Measurements from ENCODE around the gene PANK1. TPM values are rescaled to one million over a fixed set of nuclear protein-coding genes. Genes with fewer than 3 reads are reported as not detected.

Gene PANK1
- total RNA-seq, 1 experiment from 2014 or later = 8.1 TPM

DNA sequence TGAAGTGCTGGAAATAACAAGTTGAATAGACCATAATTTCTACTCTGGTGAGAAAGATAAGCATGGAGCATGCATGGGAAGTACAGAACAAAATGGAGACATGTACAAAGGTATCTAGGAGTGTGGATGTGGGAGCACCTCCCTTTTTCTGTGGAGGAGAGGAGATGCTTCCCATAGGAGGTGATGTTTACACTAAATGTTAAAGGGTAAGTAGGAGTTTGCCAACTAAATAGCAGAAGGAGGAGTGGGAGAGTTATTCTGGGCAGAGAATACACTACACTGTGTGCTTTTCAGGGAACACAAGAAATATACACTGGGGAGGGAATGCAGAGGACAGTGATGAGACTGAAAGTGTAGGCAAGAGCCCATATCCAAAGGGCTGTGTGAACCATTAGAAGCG, 21.1 kb upstream of the PANK1 start:
- Histone ChIP-seq H3K9me3 (ENCODE audit: insufficient read depth, low read depth) (no peaks in the 10 kb centered on the region), H3K27ac (no peak overlapping the region), H3K4me2 (no peak overlapping the region), H3K79me2 (ENCODE audit: low read depth) (no peaks in the 10 kb centered on the region), H4K20me1 (ENCODE audit: insufficient read depth) (no peaks in the 10 kb centered on the region), H3K27me3 (ENCODE audit: insufficient read depth, low read depth) (no peaks in the 10 kb centered on the region), H2AFZ (no peak overlapping the region), H3K36me3 (ENCODE audit: low read depth) (no peaks in the 10 kb centered on the region), H3F3A (ENCODE audit: insufficient read depth, low read depth) (no peaks in the 10 kb centered on the region), H3K9me2 (ENCODE audit: insufficient read depth) (no peaks in the 10 kb centered on the region), H3K4me1 (replicated peaks; ENCODE audit: insufficient read depth) (no peaks in the 10 kb centered on the region), H3K4me3 (no peak overlapping the region)
- POLR2A ChIA-PET (ENCODE audit: unreplicated experiment) = no interaction called here
- no TSS peak for BruUV-seq (replicated peaks)
- intact Hi-C loops (cut with micrococcal nuclease; ENCODE audit: unreplicated experiment) = no loop called here
- CTCF ChIA-PET = no interaction called here
- TF ChIP-seq CTCF (conservative IDR thresholded peaks at IDR 0.05) (no peak), EZH2 (IDR thresholded peaks at IDR 0.05; ENCODE audit: low read depth) (no peak)
- no peak for DNase-seq

GRCh38 chr10:89665302-89665701, 20.3 kb upstream of the PANK1 start:
- BruUV-seq (replicated peaks) = no TSS peak
- intact Hi-C loops (cut with micrococcal nuclease; ENCODE audit: unreplicated experiment) = no loop called here
- no peaks in the 10 kb centered on the region for H3F3A ChIP-seq (ENCODE audit: insufficient read depth, low read depth)
- no peaks in the 10 kb centered on the region for H3K36me3 ChIP-seq (ENCODE audit: low read depth)
- H3K4me2 ChIP-seq = no peak overlapping the region
- H3K9me2 ChIP-seq (ENCODE audit: insufficient read depth) = no peaks in the 10 kb centered on the region
- no peaks in the 10 kb centered on the region for H3K9me3 ChIP-seq (ENCODE audit: insufficient read depth, low read depth)
- H3K27ac ChIP-seq = no peak overlapping the region
- ChIA-PET CTCF (no interaction called here), POLR2A (ENCODE audit: unreplicated experiment) (no interaction called here)
- H3K4me1 ChIP-seq (replicated peaks; ENCODE audit: insufficient read depth) = no peaks in the 10 kb centered on the region
- no peak overlapping the region for H3K4me3 ChIP-seq
- no peaks in the 10 kb centered on the region for H3K27me3 ChIP-seq (ENCODE audit: insufficient read depth, low read depth)
- H3K79me2 ChIP-seq (ENCODE audit: low read depth) = no peaks in the 10 kb centered on the region
- no peak for DNase-seq
- H4K20me1 ChIP-seq (ENCODE audit: insufficient read depth) = no peaks in the 10 kb centered on the region
- no peak overlapping the region for H2AFZ ChIP-seq
- TF ChIP-seq CTCF (conservative IDR thresholded peaks at IDR 0.05) (no peak), EZH2 (IDR thresholded peaks at IDR 0.05; ENCODE audit: low read depth) (no peak)

DNA sequence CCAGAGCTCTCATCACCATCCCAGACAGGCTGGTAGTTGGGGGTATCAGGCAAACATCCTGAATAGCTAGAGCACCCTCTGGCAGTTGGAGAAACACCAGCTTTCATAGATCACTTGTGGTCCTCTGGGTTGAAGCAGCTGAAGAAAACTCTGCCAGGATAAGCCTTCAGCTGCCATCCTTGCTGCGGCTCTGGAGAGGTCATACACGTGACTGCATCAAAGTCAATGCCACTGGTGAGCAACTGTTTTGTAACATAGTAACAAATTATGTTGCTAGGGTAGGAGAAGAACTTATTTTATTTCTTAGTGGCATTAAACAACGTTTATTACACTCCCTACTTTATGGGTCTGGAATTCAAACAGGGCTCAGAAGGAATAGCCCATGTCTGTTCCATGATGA, 19.2 kb upstream of the PANK1 start:
- ChIA-PET CTCF (no interaction called here), POLR2A (ENCODE audit: unreplicated experiment) (interaction anchor here (0.7 kb wide), 1 partner anchor 115 kb away, joined by 4 read pairs; no protein-coding TSS in a partner anchor)
- H3K79me2 ChIP-seq (ENCODE audit: low read depth) = no peaks in the 10 kb centered on the region
- H2AFZ ChIP-seq = no peak overlapping the region
- H4K20me1 ChIP-seq (ENCODE audit: insufficient read depth) = no peaks in the 10 kb centered on the region
- no TSS peak for BruUV-seq (replicated peaks)
- no peak for TF ChIP-seq EZH2 (IDR thresholded peaks at IDR 0.05; ENCODE audit: low read depth)
- TF ChIP-seq CTCF (conservative IDR thresholded peaks at IDR 0.05) = no peak
- no peaks in the 10 kb centered on the region for H3K9me3 ChIP-seq (ENCODE audit: insufficient read depth, low read depth)
- no peaks in the 10 kb centered on the region for H3K9me2 ChIP-seq (ENCODE audit: insufficient read depth)
- no peak for DNase-seq
- H3K36me3 ChIP-seq (ENCODE audit: low read depth) = no peaks in the 10 kb centered on the region
- no peaks in the 10 kb centered on the region for H3K4me1 ChIP-seq (replicated peaks; ENCODE audit: insufficient read depth)
- H3K27me3 ChIP-seq (ENCODE audit: insufficient read depth, low read depth) = no peaks in the 10 kb centered on the region
- H3F3A ChIP-seq (ENCODE audit: insufficient read depth, low read depth) = no peaks in the 10 kb centered on the region
- H3K27ac ChIP-seq = no peak overlapping the region
- H3K4me3 ChIP-seq = no peak overlapping the region
- intact Hi-C loops (cut with micrococcal nuclease; ENCODE audit: unreplicated experiment) = no loop called here
- H3K4me2 ChIP-seq = no peak overlapping the region

Data from PC-9 (cell line).